Loucy (cell line): ENCODE data around the gene TMTC2.

Experiments
- H2AFZ ChIP-seq: fragments of 200-600 bp; sonication (generic); 2 replicates; pipeline ENCODE4 v1.6.0; 2016; ENCODE audit warnings: antibody characterized with exemption, mild to moderate bottlenecking, low read length, moderate library complexity
- H3F3A ChIP-seq: fragments of 200-600 bp; 2 replicates; pipeline ENCODE4 v1.6.0; 2016; ENCODE audit warnings: antibody characterized with exemption, low read depth, mild to moderate bottlenecking
- H3K27me3 ChIP-seq: fragments of 200-600 bp; sonication (generic); 2 replicates; pipeline ENCODE4 v1.6.1; 2014; ENCODE audit warnings: low read length, mild to moderate bottlenecking; ENCODE audit not compliant: insufficient read depth, poor library complexity, severe bottlenecking
- H3K36me3 ChIP-seq: fragments of 200-600 bp; sonication (generic); 2 replicates; pipeline ENCODE4 v1.6.1; 2016; ENCODE audit warnings: low read length; ENCODE audit not compliant: insufficient read depth
- H3K4me1 ChIP-seq: fragments of 200-600 bp; sonication (generic); 2 replicates; pipeline ENCODE4 v1.5.1; 2014; ENCODE audit warnings: low read length, mild to moderate bottlenecking; ENCODE audit not compliant: insufficient read depth, poor library complexity, severe bottlenecking
- H3K4me2 ChIP-seq: fragments of 200-600 bp; sonication (generic); 2 replicates; pipeline ENCODE4 v1.6.0; 2014; ENCODE audit warnings: antibody characterized with exemption, low read length, low read depth, mild to moderate bottlenecking; ENCODE audit not compliant: poor library complexity, severe bottlenecking
- H3K4me3 ChIP-seq: fragments of 200-600 bp; sonication (generic); 2 replicates; pipeline ENCODE4 v1.5.1; 2014; ENCODE audit warnings: low read length, mild to moderate bottlenecking, mixed read lengths; ENCODE audit not compliant: poor library complexity, severe bottlenecking
- H3K79me2 ChIP-seq: fragments of 200-600 bp; sonication (generic); 2 replicates; pipeline ENCODE4 v1.6.1; 2014; ENCODE audit warnings: low read length; ENCODE audit not compliant: insufficient read depth
- H3K9ac ChIP-seq: fragments of 200-600 bp; sonication (generic); 2 replicates; pipeline ENCODE4 v1.6.0; 2014; ENCODE audit warnings: mild to moderate bottlenecking, low read depth, low read length, moderate library complexity; ENCODE audit not compliant: poor library complexity, severe bottlenecking
- H3K9me2 ChIP-seq: fragments of 200-600 bp; sonication (generic); replicated peaks from 2 replicates; pipeline ENCODE4 v1.6.1; 2016; ENCODE audit warnings: low read depth, low read length, mixed read lengths
- H3K9me3 ChIP-seq: fragments of 200-600 bp; sonication (generic); 2 replicates; pipeline ENCODE4 v1.6.1; 2014; ENCODE audit warnings: mild to moderate bottlenecking, antibody characterized with exemption, low read length, low read depth; ENCODE audit not compliant: insufficient read depth
- H4K20me1 ChIP-seq: fragments of 200-600 bp; sonication (generic); 2 replicates; pipeline ENCODE4 v1.6.0; 2014; ENCODE audit warnings: antibody characterized with exemption, low read length, mild to moderate bottlenecking; ENCODE audit not compliant: insufficient read depth, poor library complexity, severe bottlenecking
- EZH2phosphoT487 ChIP-seq: fragments of 200-600 bp; IDR thresholded peaks from 2 replicates; pipeline ENCODE4 v1.6.1; 2018; ENCODE audit warnings: antibody characterized with exemption, mild to moderate bottlenecking, moderate library complexity, borderline replicate concordance
- TF ChIP-seq, protein P1 (sequence below): fragments of 200-600 bp; sonication (generic); conservative IDR thresholded peaks from 2 replicates; pipeline ENCODE4 v1.5.1; 2014; ENCODE audit warnings: mild to moderate bottlenecking, antibody characterized with exemption, low read length

Gene TMTC2

GRCh38 chr12:82810568-82810967 is 123.9 kb downstream of the TMTC2 start:
- Histone ChIP-seq H3K27me3 (no peaks in the 10 kb centered on the region), H3K9ac (no peak overlapping the region), H2AFZ (no peak overlapping the region), H3K4me3 (no peak overlapping the region), H3K9me3 (no peaks in the 10 kb centered on the region), H3K79me2 (no peaks in the 10 kb centered on the region), H4K20me1 (no peaks in the 10 kb centered on the region), H3K9me2 (no peaks in the 10 kb centered on the region), H3K36me3 (no peaks in the 10 kb centered on the region), H3F3A (no peaks in the 10 kb centered on the region), H3K4me1 (no peaks in the 10 kb centered on the region), H3K4me2 (no peak overlapping the region)
- no peak for TF ChIP-seq EZH2phosphoT487
- TF ChIP-seq, protein P1, sequence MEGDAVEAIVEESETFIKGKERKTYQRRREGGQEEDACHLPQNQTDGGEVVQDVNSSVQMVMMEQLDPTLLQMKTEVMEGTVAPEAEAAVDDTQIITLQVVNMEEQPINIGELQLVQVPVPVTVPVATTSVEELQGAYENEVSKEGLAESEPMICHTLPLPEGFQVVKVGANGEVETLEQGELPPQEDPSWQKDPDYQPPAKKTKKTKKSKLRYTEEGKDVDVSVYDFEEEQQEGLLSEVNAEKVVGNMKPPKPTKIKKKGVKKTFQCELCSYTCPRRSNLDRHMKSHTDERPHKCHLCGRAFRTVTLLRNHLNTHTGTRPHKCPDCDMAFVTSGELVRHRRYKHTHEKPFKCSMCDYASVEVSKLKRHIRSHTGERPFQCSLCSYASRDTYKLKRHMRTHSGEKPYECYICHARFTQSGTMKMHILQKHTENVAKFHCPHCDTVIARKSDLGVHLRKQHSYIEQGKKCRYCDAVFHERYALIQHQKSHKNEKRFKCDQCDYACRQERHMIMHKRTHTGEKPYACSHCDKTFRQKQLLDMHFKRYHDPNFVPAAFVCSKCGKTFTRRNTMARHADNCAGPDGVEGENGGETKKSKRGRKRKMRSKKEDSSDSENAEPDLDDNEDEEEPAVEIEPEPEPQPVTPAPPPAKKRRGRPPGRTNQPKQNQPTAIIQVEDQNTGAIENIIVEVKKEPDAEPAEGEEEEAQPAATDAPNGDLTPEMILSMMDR = no peak

DNA sequence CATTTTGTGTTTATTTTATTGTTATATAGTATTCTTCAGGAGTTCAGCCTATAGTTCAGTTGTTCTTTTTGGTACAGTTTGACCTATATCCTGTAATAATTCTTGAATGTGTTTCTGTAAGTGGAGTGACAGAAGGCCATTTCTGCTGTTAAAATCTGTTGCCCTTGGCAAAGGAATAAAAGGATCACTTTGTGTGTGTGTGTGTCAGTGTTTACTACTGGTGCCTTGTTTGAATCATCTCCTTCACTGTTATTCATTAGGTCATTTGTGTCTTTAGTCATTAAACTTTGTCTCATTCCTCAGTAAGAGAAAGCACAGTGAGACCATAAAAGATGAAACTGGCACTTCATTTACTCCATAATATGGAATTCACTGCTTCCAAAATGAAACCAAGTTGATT is 130.7 kb downstream of the TMTC2 start:
- no peaks in the 10 kb centered on the region for H3K79me2 ChIP-seq
- H3K9ac ChIP-seq = no peak overlapping the region
- H3F3A ChIP-seq = no peaks in the 10 kb centered on the region
- H3K36me3 ChIP-seq = no peaks in the 10 kb centered on the region
- no peak overlapping the region for H3K4me3 ChIP-seq
- H3K4me1 ChIP-seq = no peaks in the 10 kb centered on the region
- no peak overlapping the region for H2AFZ ChIP-seq
- TF ChIP-seq, protein P1 = no peak
- no peak for TF ChIP-seq EZH2phosphoT487
- H4K20me1 ChIP-seq = no peaks in the 10 kb centered on the region
- H3K9me3 ChIP-seq = no peaks in the 10 kb centered on the region
- no peaks in the 10 kb centered on the region for H3K27me3 ChIP-seq
- H3K4me2 ChIP-seq = no peak overlapping the region
- H3K9me2 ChIP-seq = no peaks in the 10 kb centered on the region

- Histone ChIP-seq H3F3A (no peaks in the 10 kb centered on the region), H3K27me3 (no peaks in the 10 kb centered on the region), H3K9me2 (no peaks in the 10 kb centered on the region), H3K4me3 (no peak overlapping the region), H3K79me2 (no peaks in the 10 kb centered on the region), H2AFZ (no peak overlapping the region), H3K36me3 (no peaks in the 10 kb centered on the region), H3K9me3 (no peaks in the 10 kb centered on the region), H3K9ac (no peak overlapping the region), H3K4me1 (no peaks in the 10 kb centered on the region), H3K4me2 (no peak overlapping the region), H4K20me1 (no peaks in the 10 kb centered on the region)
- no peak for TF ChIP-seq EZH2phosphoT487
- TF ChIP-seq, protein P1 = no peak
Measured at GRCh38 chr12:82818271-82819035, 131.7 kb downstream of the TMTC2 start.
